SHP77 (cell line): Measurements from ENCODE around the gene DGCR8.

ENCODE experiments used
- DNase-seq, 2 experiments: peaks; one replicate each; lab custom pipeline; 2025; lab: John Stamatoyannopoulos, UW

Gene DGCR8

DNA sequence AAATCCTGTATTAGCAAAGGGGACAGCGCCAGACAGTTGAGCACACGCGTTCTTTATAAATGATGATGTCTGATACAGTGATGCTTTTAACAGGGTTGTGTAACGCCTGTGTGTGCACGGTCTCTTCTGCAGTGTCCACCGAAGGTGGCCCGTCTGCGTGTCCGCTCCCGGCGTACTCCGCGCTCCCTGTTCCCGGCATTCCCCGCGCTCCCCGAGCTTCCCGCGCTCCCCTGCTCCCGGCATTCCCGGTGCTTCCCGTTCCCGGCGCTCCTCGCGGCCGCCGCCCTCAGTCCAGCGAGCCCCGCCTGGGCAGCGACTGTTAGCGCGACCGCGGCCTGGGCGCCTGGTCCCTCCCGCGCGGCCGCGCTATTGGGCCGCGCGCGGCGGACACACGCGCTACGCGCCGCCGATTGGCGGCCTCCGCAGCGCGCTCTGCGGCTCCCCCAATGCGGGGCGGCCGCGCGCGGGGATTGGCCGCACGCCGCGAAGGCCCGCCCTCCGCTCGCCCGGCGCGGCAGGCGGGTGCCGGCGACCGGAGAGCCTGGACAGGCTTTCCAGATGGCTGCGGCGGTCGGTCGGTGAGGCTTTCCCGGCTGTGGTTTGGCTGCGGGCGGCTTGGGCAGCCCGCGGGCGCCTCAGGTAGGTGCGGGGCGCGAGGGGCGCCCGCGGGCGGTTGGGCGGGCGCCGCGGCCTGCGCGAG lies at the start of gene DGCR8:
TSS of gene DGCR8 (plus strand) at position 497 of the 700 bp plus-strand sequence. CDS start 5,723 bp downstream, outside the sequence.
- peak; percentile 85 to 92 for DNase-seq

DNA sequence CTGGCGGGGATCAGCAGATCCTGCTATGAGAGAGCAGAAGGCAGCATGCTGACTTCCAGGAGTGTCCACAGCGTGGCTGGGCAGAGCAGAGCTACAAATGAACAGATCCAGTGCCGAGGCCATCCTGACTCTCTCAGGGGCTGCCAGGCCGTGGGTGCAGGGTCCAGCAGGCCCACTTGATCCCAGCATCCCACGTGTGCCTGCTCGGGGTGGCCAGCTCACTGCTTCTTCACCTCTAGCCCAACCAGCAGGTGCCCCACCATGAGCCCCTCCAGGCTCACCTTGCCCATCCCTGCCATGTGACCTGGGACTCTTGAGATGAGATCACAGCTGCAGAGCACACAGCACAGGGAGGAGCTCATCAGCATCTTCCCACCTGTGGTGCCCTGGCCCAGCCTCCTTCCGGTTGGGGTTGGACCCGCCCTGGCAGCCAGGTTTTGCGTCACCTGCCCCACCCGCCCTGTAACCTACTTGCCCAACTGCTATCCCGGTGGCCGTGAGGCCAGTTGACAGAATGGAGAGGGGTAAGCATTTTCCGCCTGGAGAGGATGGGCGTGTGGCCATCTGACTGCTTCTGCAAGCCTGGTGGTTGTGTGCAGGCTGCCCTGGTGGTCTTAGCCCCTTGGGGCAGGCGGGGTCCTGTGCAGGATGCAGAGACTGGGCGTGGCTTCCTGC lies 48.2 kb upstream of the DGCR8 start:
- no peak for DNase-seq

DNA sequence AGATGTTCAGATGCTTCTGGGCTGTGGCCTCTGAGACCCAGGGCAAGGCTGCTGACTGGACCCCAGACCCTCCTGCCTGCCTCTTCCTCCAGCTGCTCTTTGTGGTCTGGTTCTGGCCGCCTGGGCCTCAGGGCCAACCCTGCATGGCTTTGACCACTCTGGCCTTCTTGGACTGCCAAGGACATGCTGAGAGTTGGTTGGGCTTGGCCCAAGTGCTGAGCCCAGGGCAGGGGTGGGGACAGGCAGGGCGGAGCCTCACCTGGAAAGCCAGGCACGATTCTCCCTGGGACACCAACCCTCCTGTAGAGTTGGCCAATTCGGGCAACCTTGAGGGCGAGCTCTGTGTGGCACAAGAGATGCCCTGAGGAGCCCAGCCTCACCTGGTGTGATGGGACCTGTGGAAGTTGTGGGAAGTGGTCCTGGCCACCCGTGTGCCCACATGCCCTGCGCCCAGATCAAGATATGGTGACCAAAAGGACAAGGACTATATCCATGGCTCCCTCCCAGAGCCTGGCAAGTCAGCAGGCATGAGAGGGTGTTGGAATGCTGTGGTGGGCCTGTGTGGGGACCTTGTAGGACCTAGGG lies 47.5 kb upstream of the DGCR8 start:
- no peak for DNase-seq

DNA sequence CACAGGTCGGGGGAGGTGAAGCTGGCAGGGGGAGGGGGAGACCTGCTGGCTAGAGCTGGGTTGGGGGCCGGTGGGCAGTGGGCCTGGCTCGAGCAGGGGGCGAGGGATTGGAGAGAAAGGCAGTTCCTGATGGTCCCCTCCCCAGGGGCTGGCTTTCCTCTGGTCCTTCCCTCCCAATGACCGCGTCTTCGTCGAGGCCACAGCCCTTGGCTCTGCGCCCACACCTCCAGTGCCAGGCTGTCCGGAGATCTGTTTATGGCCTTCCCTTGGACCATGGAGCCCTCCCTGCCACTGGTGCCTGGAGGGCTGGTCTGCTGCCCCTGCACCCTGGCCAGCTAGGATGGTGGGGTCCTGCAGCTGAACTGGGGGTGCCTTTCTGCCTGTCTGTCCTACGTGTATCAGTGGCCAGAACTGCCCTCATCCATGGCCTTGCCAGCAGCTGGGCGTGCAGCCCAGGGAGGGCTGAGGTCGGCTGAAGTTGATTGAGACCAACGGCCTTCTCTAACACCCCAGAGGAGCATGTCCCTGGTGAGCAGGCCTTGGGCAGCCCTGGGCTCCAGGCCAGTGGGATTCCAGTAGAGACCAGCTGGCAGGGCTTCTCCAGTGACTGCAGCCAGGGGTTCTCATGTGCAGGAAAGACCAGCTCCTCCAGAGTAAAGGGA lies 46.9 kb upstream of the DGCR8 start:
- no peak for DNase-seq

DNA sequence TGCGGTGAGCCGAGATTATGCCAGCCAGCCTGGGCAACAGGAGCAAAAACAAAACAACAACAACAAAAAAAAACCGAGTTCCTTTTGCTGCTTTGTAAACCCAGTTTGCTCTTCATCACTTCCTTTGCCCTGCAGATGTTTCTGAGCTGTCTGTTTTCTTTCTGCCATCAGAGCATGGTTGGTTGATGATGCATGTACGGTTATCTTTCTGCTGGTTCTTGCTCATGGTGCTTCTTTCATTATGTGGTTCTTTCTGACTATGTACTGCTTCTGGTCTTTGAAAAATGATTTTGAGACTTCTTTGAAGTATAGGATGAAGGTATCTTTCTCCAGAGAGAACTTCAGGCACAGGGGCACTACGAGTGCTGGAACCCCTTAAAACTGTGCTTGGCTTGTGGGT lies 45.9 kb upstream of the DGCR8 start:
- no peak for DNase-seq

DNA sequence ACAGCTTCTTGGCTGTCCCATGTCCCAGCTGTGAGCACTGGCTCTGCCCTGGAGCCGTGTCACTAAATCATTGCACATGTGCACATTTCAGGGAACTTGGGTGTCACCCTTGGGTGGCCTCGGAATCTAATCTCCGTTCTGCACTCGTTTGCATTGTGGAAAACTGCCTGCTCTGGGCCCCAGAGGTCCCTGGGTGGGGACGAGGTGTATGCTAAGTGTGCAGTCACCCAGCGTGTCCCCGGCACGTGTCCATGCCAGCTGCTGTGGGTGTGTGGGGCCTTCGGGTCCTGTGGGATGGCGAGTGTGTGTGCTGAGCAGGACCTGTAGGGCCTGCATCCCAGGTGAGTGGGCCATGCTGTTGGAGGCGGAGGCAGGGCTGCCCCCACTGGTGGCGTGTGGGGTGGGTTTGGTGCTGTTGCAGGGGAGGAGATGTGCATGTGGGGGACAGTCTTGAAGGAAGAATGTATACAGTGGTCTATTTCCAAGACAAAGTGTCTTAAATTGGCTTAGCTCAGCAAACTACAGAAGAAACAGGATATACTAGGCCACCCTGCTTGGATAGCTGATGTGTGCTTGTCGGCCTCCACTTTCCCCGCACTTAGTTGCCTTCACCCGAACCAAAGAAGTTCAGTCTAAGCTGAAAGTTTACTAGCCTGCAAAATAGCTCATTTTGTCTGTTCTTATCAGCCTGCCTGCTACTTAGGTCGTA lies 44.5 kb upstream of the DGCR8 start:
- DNase-seq: no peak

DNA sequence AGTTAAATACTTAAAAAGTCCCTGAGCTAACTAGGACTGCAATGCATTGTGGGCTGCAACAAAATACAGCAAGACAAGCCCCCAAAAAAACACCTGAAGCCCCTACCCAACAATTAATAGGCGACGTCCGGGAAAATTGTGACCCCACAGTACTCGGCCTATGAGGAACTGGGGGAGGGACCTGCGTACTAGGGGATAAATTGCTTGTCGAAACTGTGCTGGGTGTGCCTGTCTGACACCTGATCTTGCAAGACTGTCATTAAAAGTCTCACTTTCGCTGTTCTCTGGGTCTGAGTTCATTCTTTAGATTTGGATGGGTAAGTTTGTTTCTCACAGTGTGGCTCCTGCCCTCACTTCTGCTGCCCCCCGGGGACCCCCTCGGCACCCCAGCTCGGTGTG lies 44.0 kb upstream of the DGCR8 start:
- no peak for DNase-seq

DNA sequence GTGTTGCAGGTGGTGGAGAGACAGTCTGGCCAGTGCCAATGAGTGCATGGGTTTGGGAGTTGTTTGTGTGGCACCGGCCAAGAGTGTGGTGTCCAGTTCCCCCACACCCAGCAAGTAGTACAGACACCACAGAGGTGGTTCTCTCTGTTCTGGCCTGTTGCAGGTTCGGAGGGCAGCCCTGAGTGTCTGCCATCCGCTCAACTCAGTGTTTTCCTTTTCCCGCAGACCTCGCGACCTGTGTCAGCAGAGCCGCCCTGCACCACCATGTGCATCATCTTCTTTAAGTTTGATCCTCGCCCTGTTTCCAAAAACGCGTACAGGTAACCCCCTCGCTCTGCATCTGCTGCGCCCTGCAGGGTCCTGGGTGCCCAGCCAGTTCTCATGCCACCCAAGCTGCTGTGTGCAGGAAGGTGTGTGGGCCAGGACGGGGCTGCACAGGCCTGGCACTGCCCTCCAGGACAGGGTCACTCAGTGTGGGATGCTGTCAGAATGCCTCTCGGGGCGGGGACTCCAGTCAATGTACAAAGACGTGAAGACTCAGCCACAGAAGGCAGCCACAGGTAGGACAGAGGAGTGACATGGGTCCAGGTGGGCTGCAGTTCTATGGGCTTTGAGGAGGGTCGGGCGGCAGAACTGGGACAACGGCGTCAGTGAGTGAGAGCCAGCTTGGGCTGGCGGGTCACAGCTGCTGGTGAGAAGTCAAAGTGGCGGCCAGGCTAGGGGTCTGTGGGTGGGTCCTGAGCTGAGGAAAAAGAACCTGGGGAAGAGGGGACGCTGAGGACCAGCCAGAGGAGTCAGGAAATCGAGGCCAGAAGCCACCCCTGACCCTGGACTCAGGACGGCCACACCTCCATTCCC lies 43.3 kb upstream of the DGCR8 start:
- DNase-seq: no peak

DNA sequence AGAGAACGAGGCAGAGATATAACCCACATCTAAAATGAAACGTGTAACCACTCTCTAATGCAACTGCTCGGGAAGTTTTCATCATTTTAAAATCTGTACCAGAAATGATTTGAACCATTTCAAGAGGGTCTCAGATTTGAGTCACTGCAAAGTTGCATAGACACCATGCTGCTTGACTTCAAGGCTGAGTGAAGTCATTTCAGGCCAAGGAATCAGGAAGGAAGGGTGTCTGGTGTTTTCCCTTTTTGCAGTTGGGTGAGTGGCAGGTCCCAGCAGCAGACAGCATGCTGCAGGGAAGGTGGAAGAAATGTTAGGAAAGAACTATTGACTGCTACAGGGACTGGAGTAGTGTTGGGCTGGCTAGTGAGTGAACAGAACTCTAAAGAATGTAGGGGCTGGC lies 42.6 kb upstream of the DGCR8 start:
- no peak for DNase-seq

DNA sequence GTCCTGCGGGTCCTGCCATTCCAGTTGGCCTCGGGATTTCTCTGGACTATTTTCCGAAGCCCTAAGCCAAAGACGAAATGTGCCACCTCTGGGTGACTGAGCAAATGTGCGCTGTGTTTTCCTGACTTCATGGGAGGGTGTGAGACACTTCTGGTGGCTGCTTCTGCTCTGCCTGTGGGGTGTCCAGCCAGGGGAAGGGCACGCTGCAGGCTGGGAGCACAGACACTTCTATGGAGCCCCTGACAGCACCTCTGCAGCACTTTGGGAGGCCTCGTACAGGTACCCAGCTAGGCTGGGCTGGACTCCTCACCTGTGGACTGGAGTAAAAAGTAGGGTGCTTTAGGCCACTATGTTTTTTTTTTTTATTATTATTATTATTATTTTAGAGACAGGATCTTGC lies 41.5 kb upstream of the DGCR8 start:
- no peak for DNase-seq

DNA sequence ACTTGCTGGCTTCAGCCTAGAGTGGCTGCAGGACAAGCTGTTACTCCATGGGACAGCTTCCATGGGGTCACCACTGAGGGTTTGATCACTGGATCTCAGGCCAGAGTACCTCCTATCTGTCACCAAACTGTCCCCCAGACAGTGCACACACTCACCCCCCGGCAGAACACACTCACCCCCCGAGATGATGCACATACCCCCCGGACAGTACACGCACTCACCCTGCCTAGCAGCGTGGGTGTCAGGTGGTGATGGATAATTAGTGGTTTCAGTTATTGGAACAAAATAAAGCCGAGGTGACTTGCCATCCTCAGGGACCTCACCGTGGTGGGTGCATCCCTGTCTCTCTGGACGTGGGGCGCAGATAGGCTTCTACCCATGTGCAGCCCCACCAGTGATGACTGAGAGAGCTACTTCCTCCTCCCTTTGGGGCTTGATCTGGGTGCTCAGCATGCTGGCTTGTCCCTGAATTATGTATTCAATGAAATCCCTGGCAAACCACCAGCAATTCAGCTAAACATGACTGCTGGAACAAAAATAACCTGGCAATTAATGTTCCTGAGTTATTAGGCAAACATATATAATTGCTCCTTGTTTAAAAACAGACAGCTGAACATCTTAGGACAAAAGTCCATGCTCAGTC lies 40.2 kb upstream of the DGCR8 start:
- no peak for DNase-seq

DNA sequence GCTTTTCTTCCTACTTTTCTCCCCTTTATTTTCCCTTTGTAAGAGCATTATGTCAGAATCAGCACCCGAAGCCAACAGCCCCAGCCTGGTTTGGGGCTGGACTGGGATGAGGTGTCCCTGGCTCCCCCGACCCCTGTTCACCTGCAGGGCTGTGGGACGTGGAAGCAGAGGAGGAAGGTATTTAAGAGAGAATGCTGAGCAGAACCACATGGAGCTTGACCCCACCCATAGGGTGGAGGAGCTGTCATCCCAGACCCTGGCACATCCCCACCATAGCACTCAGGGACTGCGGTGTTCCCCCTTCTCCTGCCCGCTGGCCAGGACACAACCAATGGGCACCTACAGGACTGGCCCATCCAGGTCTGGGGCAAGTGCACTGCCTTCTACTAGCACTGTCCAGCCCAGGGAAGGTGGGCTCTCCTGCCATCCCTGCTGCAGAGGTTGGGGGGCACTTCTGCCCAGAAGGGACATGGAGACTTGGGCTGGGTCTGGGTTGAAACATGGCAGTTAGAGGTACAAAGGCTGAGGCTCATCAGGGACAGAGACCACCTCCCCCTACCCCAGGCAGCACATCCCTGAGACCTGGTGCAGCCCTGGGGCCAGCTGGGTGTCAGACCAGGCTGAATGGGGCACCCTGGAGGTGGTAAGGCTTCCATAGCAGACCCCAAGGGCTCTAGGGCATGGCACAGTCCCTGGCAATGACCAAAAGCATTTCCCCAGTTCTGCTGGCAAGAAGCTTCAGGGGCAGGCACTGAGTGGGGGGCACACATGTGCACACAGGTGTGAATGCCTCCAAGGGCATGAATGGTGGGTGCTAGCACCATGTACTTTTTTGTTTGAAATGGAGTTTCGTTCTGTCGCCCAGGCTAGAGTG lies 39.5 kb upstream of the DGCR8 start:
- no peak for DNase-seq

DNA sequence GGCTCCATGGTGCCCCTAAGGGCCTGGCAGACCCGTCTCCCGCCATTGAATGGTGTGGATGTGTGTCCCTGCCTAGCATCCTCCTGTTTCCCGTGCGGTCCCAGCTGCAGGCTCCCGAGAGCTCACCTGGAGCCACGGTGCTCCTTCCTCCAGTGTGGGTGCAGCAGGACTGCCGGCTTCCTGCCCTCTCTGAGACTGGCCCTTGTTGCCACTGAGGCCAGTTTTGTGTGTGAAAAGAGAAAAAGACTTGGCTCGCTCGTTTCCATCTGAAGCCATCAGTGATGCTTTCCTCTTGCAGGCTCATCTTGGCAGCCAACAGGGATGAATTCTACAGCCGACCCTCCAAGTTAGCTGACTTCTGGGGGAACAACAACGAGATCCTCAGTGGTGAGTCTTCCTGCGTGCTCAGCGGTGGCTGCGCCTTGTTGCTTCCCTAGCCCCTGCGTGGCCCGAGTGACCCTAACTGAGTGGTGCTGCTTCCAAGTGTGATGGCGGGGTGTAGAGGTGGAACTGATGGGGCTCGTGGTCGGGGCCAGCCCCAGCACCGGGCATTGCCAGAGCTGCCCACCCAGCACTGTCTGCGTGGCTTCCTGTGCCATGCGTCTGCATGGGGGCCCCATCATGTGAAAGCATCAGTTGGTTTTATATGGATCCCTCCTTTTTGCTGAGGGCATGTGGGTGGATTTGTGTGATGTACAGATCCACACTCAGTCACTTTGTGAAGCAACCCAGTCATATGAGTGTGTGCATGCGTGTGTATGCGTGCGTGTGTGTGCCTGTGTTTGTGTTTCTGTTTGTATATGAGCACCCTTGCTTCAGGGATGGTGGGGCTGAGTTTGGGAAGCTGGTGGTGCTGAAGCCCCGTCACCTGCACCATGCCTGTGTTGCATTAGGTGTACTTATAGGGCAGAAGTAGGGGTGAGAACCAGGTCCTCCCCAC lies 36.7 kb upstream of the DGCR8 start:
- no peak for DNase-seq

DNA sequence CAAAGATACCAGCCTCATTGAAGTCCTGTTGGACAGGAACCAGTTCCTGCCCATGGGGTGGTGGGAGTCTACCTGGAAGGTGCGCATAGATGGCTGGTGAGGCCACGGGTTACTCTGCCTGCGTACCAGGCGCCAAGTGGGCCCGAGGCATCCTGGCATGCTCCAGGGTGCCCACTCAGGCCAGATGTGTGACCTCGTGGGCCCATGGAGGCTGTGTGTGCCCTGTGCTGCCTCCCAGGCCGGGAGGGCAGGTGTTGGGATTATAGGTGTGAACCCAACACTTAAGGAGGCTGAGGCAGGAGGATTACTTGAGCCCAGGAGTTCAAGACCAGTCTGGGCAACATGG lies 36.1 kb upstream of the DGCR8 start:
- no peak for DNase-seq

DNA sequence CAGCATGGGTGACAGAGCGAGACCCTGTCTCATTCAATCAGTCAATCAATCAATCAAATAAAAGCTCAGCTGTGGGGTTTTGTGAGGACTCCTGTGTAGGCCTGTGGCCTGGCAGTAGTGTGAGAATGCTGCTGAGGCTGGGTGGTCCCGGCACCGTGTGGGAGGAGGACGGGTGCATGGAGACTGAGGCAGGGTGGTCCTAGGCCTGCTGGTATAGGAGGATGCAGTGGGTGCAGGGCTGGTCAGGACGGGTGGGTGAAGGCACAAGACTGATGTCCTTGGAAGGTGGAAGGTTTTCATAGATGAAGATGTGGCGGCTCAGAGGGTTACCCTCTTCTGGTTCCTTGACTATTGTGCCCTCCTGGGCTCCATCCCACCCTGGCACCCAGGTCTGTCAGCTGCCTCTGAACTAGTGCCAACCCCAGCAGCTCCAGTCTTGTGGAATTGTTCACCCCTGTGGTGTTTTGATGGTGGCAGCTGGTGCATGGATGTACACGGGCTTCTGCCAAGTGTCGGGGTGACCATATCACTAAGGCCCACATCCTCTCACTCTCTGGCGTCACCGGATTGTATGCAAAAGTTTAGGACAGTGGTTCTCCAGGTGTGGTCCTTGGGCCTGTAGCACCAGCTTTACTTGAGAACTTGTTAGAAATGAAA lies 35.4 kb upstream of the DGCR8 start:
- DNase-seq: no peak

DNA sequence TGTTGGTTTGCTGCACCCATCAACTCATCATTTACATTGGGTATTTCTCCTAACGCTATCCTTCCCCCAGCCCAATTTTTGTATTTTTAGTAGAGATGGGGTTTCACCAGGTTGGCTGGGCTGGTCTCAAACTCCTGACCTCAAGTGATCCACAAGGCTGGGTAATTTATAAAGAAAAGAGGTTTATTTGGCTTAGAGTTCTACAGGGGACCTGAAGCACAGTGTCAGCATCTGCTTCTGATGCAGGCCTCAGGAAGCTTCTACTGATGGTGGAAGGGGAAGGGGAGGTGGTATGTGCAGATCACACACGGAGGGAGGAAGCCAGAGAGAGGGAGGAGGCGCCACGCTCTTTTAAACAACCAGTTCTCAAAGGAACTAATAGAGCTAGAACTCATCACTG lies 33.3 kb upstream of the DGCR8 start:
- DNase-seq: no peak

DNA sequence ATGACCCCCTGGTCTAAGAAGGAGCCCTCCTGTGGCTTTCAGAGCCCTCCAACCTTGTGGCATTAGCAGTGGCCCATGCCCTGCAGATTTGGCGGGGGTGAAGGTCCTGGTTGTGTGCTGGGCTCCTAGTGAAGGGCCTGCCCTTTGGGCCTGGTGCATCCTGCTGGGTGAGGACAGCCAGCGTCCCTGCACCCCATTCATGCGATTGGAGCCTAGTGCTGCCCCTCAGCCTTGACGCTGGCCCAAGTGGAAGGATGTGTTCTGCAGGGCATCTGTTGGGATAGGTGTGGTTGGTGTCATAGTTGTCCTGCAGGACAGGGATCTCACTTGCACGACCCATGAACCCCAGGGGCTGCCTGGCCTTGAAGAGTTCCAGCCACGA lies 28.1 kb upstream of the DGCR8 start:
- DNase-seq: no peak
